ENCODE data around the gene SETD1B.

The SETD1B gene

DNA sequence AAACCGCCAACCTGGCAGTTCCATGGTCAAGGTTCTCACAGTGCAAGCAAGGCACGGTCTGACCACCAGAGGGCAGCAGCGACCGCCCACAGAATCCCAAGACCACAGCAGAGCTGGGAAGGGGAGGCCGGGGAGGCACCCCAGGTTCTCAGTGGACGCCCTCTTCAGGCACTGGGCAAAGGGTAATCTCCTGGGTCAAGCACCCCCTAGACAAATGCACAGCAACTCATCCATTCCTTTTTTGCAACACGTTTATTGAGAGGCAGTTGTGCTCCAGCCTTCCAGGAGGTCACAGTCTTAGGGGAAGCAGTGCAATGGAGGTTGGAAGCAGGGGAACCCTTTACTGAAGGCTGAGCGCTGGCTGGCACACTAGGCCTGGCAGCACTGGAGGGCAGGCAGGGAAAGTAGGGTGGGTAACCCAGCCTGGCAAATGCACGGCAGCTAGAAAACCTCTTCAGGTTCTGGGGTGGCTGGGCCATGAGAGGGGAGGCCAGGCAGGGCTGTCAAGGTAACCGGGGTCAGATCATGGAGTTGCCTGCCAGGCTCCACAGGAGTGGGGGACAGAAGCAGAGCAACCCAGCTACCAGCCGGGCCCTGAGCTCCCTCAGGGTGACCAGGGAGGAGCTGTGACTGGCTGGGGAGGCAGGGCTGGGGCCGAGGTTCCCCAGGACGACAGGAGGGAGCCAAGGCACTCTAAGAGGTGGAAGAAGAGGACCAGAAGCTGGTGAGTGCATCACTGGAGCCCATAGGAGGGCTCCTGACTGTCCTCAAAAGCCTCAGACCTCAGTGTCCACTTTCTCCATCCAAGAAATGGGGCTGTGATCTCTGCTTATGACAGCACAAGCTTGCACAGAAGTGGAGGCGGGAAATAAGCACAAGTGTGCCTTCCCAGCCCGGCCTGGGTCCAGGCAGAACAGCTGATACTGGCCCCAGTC lies 8.5 kb upstream of the SETD1B start:
- DNase-seq (ENCODE audit: low read depth, low spot score): peak; percentile 62

DNA sequence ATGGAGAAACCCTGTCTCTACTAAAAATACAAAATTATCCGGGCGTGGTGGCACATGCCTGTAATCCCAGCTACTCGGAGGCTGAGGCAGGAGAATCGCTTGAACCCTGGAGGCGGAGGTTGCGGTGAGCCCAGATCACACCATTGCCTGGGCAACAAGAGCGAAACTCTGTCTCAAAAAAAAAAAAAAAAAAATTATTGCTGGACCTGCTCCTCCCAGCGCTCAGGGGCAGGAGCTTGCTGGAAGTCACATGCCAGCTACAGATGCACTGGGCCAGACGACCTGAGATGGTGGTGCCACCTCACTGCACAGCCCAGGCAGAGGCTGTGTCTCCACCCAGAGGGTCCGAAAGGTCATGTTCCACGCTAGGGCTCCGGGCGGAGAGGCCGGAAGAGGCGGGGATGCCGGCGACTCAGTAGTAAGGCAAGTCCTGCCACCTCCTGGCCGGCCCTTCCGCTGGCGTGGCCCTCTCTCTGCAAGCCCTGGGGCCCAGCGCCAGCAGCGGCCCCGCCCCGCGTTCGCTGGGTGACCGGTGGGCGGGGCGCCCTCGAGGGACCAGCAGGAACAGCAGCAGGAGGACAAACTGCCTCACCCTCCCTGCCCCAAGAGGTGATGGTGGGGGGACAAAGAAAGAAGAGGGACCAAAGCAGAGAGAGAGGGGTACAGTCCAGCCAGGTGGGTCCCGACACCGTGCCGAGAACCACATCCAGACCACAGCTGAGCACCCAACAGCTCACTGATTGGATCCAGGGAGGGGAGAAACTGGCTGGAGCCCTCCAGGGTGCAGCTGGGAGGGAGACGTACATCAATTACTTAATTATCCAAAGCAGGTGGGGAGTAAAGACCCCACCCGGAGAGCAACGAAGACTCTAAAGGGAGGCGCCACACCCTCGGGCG lies 6.7 kb upstream of the SETD1B start:
- no peak for DNase-seq (ENCODE audit: low read depth, low spot score)

DNA sequence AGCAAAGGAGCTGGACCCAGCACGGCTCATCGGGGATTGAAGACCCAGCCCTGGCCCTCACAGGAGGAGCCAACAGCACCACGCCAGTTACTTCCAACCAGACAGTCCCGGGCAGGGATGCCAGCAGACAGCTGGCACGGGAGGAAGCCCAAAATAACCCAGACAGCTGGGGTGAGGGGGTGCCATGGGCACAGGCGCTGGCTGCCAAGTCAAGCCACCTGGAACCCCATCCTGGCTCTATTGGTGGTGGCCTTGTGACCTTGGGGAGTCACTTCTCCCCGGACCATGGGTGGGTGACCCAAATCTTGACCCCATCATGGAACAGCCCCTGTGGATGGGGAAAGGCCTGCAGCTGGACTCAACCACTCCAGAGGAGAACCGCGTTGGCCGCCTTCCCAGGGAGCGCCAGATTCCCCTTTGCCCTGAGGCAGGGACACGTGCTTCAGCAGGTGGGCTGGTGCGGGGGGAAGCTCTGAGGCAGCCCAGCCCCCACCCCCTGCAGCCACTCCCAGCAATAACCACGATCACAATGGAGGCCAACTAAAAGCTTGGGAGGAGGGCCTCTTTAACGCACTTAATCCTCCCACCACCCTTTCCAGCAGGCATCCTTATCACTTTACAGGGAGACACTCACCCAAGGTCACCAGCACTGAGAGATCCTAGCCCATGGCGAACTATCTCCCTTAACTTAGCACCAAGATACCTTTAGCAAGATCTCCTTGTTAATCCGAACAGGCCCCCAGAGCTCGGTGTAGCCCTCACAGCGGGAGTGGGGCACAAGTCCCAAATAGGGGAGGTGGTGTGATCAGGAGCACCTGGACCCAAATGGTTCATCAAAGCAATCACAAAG lies 5.6 kb upstream of the SETD1B start:
- DNase-seq (ENCODE audit: low read depth, low spot score): no peak

GRCh38 chr12:121798787-121799155 lies 5.0 kb upstream of the SETD1B start:
- DNase-seq (ENCODE audit: low read depth, low spot score): no peak

GRCh38 chr12:121799156-121799841 lies 4.5 kb upstream of the SETD1B start:
- no peak for DNase-seq (ENCODE audit: low read depth, low spot score)

GRCh38 chr12:121799842-121800693 lies 3.7 kb upstream of the SETD1B start:
- DNase-seq (ENCODE audit: low read depth, low spot score): no peak

GRCh38 chr12:121800694-121801594 lies 2.9 kb upstream of the SETD1B start:
- no peak for DNase-seq (ENCODE audit: low read depth, low spot score)

DNA sequence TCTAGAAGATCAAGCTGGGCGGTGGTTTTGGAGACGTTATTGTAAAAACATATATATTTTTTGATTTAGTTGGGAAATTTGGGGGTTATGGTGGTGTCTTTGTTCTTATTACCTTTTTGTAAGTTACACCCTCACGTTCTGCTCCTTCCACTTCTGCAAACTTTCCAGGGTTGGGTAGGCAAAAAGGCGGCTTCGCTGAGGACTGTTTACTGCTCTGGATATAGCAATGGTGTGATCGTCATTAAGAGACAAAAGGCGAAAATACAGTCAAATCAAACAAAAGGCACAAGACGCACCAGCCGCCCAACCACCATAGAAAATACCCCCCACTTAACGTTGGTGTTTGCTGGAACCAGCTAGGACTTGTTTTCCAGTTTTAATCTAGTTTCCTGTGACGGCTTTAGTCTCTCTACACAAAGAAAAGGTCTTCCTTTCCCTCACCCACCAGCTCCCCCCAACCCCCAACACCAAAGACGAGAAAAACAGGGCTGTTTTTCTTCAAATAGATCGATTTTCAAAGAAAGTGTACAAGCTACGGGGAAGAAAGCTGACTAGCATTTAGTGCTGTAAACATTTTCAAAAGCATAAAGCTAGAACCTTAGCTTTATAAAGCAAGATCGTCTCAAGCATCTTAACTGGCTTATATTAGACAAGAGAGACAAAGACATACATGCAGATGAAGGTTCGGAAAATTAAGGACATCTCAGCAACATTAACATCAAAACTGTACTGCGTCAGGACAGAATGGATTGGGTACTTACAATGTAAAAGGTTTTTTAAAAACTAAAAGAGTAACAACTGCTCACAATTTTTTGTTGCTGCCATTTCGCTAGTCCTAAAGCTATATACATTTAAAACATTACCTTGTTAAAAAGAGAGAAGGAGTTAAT lies 2.0 kb upstream of the SETD1B start:
- no peak for DNase-seq (ENCODE audit: low read depth, low spot score)

DNA sequence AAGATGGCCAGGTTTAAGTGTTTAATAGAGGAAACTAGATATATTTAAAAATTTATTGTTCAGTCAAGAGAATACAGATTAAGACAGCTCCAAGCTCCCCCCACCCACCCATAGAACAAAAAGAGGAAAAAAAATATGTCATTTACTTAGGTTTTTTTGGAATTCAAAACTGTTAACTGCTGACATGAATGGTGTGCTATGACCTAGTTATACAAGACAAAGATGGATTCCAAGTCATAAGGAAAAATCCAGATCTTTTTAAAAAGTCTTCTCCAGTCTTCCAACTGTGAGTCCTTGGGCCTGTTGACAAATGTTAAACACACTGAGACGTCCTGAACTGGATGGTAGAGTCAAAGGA lies 1.3 kb upstream of the SETD1B start:
- DNase-seq (ENCODE audit: low read depth, low spot score): no peak

DNA sequence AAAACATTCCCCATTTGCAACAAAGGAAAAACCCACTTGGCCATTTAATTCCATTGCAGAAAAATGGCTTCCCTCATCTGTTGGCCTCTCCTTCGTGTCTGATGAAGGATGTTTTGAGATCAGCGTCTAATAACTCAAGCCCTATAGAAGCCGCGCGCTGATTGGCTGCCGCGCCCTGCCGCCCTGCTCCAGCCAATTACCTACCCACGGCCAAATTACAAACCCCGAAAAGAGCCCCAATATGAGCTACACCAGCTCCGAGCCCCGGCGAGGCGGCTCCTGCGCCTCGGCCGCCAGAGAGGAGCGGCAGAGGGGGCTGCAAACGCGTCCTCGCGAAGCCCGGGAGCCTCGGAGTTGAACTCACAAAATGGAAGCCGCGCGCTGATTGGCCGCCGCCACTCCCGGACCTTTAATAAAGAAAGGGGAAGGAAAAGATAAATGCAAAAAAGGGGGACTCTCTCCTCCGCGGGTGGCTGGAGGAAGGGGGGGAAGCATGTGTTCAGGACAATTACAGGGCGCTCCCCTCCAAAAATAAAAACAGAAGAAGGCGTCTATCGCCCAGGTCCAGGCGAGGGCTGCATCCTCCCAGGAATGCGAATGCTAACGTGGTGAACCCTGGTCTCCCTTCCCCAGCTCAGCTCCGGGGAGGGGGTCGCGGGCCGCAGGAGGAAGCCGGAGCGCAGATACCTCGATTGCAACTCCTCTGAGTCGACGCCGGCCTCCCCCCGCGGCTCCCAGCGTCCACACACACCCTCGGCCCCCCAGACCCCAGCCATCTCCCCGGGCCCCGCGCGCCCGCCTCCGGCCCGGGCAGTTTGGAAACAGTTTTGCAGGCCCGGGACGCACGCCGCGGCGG lies 738 bp upstream of the SETD1B start:
- DNase-seq (ENCODE audit: low read depth, low spot score): peak; percentile 68

- DNase-seq (ENCODE audit: low read depth, low spot score): peak; percentile 38
These were observed 755 bp downstream of the SETD1B start for GRCh38 chr12:121804417-121805111.

GRCh38 chr12:121805171-121806008 lies 1.6 kb downstream of the SETD1B start:
- DNase-seq (ENCODE audit: low read depth, low spot score): no peak

- DNase-seq (ENCODE audit: low read depth, low spot score): no peak
These were observed 2.3 kb downstream of the SETD1B start for GRCh38 chr12:121806009-121806545.

- DNase-seq (ENCODE audit: low read depth, low spot score): no peak
These were observed 3.0 kb downstream of the SETD1B start for GRCh38 chr12:121806546-121807423.

Measured in activated naive CD8-positive, alpha-beta T cell treated with anti-CD3 and anti-CD28 coated beads, Interleukin-2, amount 50 U/mL, for 16 hours (primary cell).